HT1080 (cell line): ENCODE measurements around the gene PAM16. TPM values are rescaled to one million over a fixed set of nuclear protein-coding genes. Genes with fewer than 3 reads are reported as not detected.

Source experiments
- DNase-seq: peaks from one replicate; pipeline ENCODE4 v3.0.0-alpha.2; 2015; ENCODE audit warnings: low read depth
- total RNA-seq: library from RNA; depleted of rRNA; stranded (reverse); fragments of >200 nt; shearing (Covaris generic); gene quantifications from 2 replicates; pipeline ENCODE4 v1.2.3, GENCODE V29; 2014

The PAM16 gene
- total RNA-seq, 1 experiment from 2014 or later: 77.8 TPM

DNA sequence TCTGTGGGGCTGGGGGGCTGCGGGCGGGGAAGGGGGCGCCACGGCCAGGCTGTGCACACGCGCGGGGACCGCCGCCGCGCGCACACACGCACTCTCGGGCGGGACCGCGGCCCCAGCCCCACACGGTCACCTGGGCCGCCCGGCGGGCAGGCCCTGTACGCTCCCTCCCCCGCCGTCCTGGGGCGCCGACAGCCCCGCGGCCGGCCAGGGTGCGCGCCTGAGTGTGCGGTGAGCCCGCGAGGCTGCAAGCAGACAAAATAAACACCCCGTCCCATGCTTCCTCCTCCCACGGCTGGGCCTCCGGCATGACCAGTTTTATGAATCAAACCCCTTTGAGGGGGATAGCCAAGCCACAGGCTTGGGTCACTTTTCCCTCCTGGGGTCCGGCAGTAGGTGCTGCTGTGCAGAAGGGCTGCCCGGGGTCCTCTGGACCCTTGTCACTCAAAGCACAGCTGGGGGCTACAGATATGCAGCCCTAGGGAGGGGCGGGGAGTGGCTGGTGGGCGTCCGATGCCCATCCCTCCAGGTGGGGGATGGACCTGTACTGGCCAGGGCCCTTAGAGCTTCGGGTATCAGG, 21.0 kb upstream of the PAM16 start:
- no peak for DNase-seq

DNA sequence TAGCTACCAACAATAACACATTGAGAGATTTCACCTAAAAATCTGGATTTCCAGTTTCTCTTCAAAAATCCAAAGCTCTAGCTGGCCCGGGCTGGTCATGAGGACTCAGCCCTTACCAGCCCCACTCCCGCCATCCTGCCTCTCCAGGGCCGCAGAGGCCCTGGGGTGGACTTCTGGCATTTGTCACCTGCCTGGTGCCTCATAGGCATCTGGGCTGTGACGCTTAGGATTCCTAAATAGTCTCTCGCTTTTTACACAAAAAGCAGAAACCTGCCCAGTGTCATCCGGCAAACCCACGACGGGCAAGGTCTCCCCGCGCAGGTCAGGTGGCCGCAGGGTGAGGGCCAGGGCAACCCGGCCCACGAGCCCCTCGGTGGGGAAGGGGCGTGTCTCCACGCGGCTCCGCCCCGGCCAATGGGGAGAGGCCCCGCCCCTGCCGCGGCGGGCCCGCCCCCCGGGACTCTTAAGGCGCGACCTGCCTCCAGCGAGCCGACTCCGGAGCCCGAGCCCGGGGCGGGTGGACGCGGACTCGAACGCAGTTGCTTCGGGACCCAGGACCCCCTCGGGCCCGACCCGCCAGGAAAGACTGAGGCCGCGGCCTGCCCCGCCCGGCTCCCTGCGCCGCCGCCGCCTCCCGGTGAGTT, 20.4 kb upstream of the PAM16 start, which contains the start of gene VASN:
VASN (plus strand) TSS at position 492 of the 644 bp plus-strand sequence. CDS start 9,030 bp downstream, outside the sequence.
- DNase-seq: peak; percentile 41

DNA sequence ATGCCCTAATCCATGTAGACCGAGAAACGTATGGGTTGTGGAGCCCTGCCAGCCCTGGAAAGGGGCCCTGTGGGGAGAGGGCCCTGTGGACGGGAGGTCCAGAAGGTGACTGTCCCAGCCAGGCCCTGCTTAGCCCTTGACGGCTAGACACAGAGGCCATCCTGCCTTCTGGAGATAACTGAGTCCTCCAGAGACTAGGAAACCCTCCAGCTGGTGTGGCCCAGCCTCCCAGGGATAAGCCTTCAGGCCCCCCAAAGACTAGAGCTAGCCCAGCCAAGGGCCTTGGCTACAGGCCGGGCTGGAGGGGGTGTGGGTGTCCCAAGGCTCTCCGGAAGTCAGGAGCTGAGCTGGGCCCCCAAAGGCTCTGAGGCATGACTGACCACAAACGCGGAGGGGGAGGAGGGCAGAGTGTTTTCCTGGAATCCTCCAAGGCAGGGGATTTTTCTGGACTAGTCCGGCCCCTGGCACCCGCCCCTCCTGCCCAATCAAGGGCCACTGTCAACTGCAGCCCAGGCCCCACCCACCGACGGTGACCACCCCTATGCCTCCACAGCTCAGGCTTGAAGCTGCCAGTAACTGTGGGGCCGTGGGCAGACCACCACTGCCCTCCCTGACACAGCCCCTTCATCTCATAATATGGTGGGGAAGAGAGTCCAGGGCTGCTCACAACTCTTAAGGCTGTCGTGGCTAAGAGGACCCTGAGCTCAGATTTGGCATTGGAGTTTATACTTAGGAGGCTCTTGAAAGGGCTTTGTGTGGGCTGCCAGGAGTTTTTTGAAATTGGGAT, 19.6 kb upstream of the PAM16 start:
- DNase-seq: peak; percentile 66

DNA sequence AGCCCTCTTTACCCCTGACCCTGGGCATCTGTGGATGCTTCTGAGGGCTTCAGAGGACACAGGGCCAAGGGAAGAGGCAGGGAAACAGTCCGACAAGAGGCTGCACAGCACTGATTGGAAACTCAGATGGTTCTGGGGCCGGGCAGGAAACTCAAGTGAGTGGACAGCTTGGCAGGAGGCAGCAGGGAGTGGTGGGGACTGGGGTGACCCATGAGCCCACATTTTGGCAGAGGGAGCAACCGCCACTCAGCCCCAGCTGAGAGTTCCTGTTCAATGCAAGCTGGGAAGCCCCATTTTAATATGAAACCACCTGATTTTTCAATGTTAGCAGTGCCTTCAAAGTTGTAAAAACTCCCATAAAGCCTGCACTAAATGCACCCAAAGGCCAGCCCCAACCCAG, 19.0 kb upstream of the PAM16 start:
- no peak for DNase-seq

DNA sequence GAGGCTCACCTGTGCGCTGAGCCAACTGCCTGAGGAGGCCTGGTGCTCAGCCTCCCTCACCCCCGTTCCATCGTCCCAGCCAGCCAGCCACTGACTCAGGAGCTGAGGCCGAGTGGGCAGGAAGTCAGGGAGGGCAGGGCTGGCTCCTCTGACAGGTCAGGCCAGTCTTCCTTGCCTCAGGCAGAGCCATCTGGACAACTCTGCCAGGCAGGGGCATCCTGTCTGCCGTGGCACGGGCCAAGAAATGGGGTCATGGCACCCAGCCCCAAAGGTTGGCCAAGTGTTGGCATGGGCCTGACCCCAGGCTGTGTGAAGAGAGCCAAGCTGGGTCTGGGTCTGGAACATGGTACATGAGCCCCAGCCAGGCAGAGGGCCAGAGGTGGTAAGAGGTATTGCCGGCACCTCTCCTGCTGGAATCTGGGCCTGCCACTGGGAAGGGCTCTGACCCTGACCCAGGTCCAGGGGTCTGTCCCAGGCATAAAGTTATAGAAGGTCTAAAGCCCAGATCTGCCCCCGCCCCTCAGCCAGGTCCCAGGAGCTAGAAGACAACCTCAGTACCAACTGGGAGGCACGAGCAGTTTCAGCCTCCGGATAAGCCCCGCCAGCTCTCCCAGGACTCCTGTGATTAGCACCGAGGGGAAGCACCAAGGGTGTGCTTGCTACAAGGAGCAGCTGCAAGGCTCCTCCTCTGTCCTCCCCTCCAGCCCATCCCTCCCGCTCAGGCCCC, 18.0 kb upstream of the PAM16 start:
- peak; percentile 67 for DNase-seq

DNA sequence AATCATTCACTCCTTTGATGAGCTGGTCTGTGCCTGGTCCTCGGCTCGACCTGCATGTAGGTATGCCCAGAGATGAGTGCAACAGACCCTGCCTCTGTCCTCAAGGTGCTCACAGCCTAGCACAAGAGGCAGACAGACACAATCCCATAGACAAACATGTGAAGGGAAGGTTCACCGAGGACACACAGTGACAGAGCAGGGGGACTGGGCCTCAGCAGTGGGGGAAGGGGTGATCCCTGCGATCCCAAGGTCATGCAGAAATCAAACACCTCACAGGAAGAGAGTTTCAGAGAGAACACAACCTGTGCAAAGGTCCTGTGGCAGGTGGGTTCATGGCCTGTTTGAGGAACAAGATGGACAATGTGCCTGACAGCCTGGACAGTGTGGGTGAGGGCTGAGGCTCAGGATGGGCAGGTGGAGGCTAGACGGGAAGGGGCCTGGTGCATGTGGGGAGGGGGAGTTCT, 16.3 kb upstream of the PAM16 start:
- DNase-seq: no peak

DNA sequence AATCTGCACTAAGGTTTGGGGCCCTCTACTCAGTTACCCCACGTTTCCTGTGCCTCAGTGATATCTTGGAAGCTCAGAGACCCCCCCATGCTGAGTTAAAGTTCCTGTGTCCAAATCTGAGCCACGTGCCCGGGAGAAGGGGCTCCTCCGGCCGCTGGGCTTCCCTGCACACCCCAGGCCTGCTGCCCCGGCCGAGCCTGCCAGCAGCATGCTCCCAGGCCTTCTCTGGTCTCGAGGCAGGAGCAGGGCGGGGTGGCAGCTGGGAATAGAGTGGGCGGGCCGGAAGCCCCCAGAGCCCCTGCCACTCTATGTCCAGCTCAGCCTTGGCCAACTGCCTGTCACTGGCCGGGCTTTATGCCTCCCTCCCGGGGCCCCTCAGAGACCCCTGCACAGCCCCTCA, 14.9 kb upstream of the PAM16 start:
- no peak for DNase-seq

DNA sequence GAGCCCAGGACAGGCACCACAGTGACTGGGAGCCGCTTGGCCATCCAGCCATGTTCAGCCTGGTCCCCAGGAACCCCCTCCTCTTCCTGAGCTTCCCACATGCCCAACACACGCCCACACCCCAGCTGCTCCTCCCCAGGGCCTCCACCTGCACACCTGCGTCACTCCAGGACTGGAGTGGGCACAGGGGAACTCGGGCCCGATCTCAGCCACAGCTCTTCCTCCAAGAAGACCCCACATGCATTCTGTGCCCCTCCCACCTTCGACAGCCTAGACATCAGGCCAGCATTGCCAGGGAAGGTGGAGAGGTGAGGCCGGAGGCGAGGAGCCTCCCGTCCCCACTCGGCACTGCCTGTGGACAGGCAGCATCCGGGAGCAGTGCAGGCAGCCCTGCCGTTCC, 14.5 kb upstream of the PAM16 start:
- no peak for DNase-seq

DNA sequence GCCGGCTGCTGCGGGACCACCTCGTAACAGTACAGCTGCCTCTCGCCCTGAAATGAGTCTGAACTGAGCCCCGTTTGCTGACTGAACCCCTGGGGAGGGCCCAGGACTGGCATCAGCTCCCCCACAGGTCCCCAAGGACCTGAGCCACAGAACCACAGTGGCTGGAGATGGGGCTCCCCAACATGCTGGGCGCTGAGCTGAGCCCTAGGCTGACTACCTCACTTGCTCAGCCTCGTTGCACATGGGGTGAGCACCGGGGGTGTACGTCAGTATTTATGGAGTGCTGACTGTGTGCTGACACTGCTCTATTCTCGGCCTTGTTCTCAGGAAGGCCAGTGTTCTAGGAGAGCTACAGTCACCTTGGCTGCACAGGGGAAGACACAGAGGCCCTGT, 13.9 kb upstream of the PAM16 start:
- no peak for DNase-seq

DNA sequence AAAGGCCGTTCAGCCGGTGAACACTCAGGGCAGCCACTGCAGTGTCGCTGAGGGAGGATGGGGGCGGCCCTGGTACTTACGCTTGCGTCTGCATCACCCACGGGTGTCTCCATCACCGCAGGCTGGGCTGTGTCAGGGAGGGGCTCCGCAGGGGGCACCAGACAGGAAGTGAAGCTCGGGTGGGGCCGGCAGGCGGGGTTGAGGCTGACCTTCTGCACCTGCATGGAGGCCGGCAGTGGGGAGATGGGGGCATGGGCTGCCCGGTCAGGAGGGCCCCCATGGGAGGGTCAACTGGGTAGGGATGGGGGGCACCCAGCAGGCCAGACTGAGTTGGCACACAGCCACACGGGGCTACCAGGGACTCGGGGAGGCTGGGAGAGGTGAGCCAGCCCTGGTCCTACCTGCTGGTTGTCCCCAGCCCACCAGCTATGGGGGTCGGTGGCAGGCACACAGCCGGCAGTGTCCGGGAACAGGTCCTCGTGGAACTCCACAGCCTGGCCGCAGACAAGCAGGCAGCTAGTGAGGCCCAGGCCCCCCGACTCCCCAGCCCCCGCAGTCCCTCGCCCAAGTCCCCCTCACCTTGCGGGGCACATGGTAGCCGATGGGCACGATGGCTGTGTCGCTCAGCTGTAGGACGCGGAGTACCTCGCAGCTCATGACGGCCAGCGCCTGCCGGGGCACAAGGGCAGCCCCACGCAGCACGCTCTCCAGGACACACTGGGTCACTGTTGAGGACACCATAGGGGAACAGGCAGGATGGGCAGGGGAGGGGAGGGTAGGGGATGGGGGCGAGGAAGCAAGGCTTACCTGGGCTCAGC, 13.3 kb upstream of the PAM16 start:
- DNase-seq: no peak

DNA sequence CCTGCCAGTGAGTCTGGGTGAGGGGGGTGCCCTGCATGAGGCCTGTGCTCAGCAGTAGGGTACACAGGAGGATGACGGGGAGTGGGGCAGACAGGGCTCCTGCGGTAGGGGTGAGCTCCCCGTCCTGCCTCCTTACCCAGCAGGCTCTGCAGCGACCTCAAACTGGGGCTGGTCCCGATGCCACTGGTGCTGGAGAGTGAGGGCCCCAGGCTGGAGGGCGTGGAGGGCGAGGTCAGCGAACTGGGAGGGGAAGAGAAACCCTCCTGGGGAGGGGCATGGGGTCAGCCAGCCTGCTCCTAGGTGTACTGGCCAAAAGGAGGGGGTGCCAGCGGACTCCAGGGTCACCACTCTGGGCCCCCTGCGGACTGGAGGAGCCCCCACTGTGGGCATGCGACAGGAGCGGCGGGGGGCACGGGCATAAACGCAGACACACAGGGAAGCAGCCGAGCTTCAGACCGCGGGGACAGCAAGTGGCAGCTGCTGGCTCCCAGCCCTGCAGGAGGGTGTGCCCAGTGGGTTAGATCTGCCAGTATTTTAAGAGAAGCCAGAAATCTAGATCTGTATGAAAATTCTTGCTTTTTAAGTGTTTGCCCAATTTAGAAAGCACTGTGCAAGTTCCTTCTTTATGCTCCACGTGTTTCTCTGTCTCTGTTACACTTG, 11.5 kb upstream of the PAM16 start:
- DNase-seq: no peak

DNA sequence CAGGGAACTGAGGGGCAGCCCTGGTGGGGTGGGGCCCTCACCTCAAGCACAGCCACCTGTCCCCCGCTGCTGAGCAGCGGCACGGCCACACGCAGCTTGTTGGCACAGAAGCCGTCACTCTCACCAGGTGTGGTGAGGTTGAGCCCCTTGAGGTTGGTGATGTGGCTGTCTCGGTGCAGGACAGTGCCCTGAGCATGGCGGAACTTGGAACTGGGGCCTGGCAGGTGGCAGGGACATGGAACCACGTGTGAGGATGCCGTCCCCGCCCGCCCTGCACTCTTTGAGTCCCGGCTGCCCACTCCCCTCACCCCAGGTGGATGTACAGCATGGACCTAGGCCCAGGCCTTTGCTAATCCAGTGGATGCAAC, 10.8 kb upstream of the PAM16 start:
- DNase-seq: no peak

DNA sequence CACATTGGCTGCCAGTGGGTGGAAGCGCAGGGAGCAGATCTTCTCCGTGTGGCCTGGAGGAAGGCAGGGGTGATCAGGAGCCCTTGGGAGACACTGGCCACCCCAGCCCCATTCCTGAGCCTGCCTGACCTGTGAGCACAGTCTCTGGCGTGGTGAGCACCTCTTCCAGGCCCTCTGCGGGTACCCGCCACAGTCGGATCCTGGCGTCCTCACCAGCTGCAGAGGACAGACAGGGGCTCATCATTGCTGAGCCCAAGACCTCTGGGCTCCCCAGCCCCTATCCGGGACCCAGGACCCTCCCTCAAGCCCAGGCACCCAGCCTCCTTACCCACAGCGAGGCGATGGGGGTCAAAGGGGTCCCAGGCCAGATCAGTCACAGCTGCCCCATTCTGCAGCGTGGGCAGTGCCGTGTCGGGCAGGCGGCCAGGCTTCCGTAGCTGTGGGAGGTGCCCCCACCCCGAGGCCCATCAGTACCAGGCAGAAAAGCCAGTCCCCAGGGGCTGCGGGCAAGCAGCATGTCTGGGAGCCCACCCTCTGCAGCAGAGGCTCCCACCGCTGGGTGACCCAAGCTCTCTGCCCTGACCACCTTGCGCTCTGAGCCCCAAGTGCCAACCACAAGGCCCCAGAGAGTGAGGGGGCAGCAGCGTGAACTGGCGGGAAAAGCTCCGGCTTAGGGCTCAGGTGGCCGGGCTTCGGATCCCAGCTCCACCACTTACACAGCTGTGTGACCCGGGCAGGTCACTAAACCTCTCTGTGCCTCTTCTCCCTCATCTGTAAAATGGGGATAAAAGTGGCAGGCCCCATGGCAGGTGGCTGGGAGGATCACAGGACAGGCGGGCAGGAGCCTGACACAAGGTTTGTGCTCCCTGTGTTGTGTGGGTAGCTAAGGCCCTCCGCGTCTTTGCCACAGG, 10.2 kb upstream of the PAM16 start:
- no peak for DNase-seq

DNA sequence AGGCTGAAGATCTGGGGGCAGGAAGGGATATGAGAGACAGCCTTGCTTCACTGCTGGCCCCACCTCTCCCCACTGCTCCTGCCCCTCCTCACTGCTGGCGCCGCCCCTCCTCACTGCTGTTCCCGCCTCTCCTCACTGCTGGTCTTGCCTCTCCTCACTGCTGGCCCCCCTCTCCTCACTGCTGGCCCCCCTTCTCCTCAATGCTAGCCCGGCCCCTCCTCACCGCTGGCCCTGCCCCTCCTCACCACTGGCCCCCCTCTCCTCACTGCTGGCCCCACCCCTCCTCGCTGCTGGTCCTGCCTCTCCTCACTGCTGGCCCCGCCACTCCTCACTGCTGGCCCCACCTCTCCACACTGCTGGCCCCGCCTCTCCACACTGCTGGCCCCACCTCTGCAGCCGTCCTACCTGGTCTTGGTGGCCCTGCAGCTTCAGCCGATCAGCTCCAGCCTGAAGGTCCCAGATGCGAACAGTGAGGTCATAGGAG, 9.5 kb upstream of the PAM16 start:
- no peak for DNase-seq

DNA sequence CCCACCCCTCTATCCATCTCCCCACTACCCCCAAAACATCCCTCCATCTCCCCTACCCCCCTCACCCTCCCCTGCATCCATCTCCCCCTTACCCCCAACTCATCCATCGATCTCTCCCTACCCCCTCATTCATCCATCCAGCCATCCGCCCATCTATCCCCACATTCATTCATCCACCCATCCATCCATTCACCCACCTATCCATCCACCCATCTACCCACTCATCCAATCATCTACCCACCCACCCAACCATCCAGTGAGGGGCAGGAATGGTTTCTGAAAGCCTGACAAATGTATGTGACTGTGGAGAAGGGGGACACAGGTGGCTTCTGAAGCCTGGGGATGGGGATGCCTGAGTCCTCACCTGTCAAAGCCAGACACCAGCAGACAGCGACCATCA, 8.8 kb upstream of the PAM16 start:
- DNase-seq: no peak

DNA sequence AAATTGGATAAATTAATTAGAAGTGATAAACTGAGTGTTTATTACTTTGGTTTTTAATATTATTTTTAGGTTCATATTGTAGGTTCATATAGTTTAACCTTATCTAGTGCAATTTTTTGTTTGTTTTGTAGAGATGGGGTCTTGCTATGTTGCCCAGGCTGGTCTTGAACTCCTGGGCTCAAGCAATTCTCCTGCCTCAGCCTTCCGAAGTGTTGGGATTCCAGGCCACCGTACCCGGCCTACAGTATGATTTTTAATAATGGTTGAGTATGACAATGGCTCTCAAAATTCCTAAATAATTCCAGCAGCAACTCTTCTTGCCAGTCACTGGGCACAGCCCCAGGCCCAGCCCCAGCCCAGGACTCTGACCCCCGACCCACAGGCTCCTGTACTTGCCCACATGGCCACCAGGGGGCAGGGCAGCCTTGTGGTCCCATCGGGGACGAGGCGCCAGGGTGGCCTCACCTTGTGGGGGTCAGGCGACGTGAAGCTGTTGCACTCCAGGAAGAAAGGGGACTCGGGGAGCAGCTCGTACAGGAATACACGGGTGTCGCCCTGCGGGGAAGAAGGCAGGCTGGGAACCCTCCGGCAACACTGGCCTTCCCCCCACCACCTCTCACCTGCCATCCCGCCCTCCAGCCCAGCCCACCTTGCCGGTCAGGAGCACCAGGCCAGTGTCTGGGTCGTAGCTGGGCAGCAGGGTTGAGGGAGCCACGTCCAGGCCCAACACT, 7.9 kb upstream of the PAM16 start:
- no peak for DNase-seq

DNA sequence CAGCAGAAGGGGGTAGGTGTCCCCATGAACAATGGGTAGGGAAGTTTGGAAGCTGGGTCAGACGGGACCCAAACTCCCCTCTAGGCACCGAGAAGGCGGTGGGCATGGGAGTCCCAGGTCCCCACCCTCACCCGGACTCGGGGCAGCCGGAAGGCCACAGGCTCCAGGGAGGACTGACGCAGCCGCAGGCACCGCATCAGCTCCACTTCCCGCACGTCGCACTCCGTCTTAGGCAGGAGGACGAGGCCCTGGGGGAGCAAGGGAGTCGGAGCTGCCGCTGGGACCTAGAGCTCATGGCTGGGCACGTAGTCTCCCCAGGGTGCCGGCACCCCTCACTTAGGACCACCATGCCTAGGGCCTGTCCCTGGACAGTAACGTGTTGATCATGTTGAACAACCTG, 7.1 kb upstream of the PAM16 start:
- no peak for DNase-seq

DNA sequence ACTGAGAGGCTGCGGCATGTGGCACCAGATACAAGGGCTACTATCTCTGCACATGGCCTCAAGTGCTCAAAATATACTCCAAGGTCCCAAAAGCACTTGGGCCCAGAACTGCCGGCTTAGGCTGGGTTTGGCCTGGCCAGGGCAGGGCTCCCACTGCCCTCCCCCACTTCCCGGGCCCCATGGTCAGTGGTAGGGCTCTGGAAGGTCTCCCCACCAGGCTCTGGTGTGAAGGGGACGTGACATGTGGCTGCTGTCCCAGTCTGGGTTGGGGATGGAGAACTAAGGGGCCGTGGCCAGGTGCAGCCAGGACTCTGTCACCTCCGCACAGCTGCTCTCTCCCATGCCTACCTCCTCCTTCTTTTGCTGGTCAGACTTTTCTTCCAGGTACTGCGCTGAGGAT, 5.7 kb upstream of the PAM16 start:
- no peak for DNase-seq
